HCT116 (cell line): Measurements from ENCODE around the gene MACROD1.

ENCODE experiments used
- ATF3 ChIP-seq: IDR thresholded peaks from 2 replicates; pipeline ENCODE4 v1.6.1; 2012
- CTCF ChIP-seq, 3 experiments: fragments of 200-600 bp in 1 of 3; sonication (generic) in 1 of 3; IDR thresholded peaks in 2 of 3; conservative IDR thresholded peaks in 1 of 3; 2 replicates each; pipeline ENCODE4 v1.5.1; 2012 to 2017; ENCODE audit warnings: low read depth in 2 of 3, low read length in 2 of 3, antibody characterized with exemption in 1 of 3, borderline replicate concordance in 1 of 3, control low read depth in 1 of 3, mild to moderate bottlenecking in 1 of 3, mixed read lengths in 1 of 3, mixed run types in 1 of 3, moderate library complexity in 1 of 3; ENCODE audit not compliant: insufficient read depth in 1 of 3
- EZH2 ChIP-seq: fragments of 200-600 bp; sonication (generic); IDR thresholded peaks from 2 replicates; pipeline ENCODE4 v1.6.1; 2017; ENCODE audit warnings: antibody characterized with exemption, mixed run types
- POLR2A ChIP-seq: IDR thresholded peaks from 2 replicates; pipeline ENCODE4 v1.7.0; 2011; ENCODE audit warnings: borderline replicate concordance; ENCODE audit not compliant: insufficient read depth, insufficient read length; ENCODE audit errors: extremely low read depth
- POLR2AphosphoS5 ChIP-seq: IDR thresholded peaks from 2 replicates; pipeline ENCODE4 v1.6.1; 2011; ENCODE audit warnings: mild to moderate bottlenecking, low read depth, low read length, moderate library complexity
- TCF7L2 ChIP-seq: IDR thresholded peaks from 2 replicates; pipeline ENCODE4 v1.7.0; 2011; ENCODE audit warnings: borderline replicate concordance, inconsistent platforms; ENCODE audit not compliant: insufficient read depth, insufficient read length; ENCODE audit errors: extremely low read depth
- ZNF274 ChIP-seq: fragments of 200-500 bp; sonication (Bioruptor generic); IDR thresholded peaks from 2 replicates; pipeline ENCODE4 v1.6.1; 2014; ENCODE audit warnings: mild to moderate bottlenecking, low read depth, low read length, inconsistent platforms

DNA sequence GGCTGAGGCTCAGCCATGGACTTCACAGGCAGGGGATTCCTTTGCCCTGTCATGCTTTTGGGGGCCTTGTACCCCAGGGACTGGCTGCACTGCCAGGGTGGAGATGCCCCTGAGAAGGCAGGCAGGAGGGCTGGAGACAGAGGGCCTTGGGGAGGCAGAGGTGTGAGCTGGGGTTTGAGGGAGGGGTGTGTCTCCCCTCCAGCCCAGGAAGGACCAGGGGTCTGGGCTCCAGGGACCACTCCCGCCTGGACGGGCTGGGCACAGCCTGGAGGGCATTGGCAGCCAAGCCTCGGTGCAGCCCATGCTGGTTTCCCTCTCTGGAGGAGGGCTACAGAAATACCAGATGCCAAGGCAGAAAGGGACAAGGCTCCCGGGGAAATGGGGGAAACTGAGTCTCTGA is 160.2 kb downstream of the MACROD1 start:
- no peak for TF ChIP-seq ZNF274
- no peak for TF ChIP-seq POLR2A
- no peak for TF ChIP-seq ATF3
- no peak for TF ChIP-seq POLR2AphosphoS5
- no peak for TF ChIP-seq CTCF (IDR thresholded peaks at IDR 0.05 in 2 of 3, conservative IDR thresholded peaks at IDR 0.05 in 1 of 3; ENCODE audit: borderline replicate concordance in 1 of 3, insufficient read depth in 1 of 3, low read depth in 2 of 3, low read length in 2 of 3)
- no peak for TF ChIP-seq EZH2
- no peak for TF ChIP-seq TCF7L2
